OCI-M1 (cell line): ENCODE data around the gene RAB39A.

Source experiments
- DNase-seq: peaks from one replicate; lab custom pipeline; 2025; lab: John Stamatoyannopoulos, UW

RAB39A gene

GRCh38 chr11:107962181-107962580, 33.9 kb downstream of the RAB39A start:
- DNase-seq, result no peak

DNA sequence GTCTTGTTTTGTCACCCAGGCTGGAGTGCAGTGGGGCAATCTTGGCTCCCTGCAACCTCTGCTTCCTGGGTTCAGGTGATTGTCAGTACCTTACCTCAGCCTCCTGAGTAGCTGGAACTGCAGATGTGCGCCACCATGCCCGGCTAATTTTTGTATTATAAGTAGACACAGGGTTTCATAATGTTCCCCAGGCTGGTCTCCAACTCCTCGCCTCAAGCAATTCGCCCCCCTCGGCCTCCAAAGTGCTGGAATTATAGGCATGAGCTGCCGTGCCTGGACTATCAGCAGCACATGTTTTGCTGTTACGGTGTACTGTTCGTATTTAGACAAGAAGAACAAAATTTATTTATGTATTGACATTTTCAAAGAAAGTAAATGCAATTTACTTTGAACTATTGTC, 34.8 kb downstream of the RAB39A start:
- no peak for DNase-seq

GRCh38 chr11:107969219-107969618, 41.0 kb downstream of the RAB39A start:
- no peak for DNase-seq

GRCh38 chr11:107970049-107970448, 41.8 kb downstream of the RAB39A start:
- no peak for DNase-seq

DNA sequence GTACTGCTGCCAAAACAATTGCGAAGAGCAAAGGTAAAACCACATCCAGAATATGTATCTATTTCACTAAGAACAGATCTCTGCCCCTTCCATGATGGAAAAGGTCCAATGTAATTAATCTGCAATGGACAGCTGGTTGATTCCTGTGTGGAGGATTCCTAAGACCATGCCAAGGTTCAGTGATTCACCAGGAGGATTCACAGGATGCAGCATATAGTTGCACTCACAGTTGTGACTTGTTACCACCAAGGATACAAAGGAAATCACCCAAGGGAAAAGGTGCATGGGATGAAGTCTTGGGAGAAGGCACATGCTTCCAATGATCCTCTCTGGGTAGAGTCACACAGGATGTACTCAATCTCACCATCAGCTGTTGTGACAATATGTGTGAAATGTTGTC, 45.4 kb downstream of the RAB39A start:
- no peak for DNase-seq

GRCh38 chr11:107988397-107989158, 60.3 kb downstream of the RAB39A start:
- no peak for DNase-seq

- DNase-seq, result no peak
Measured at GRCh38 chr11:107991868-107992414, 63.7 kb downstream of the RAB39A start.

- no peak for DNase-seq
Measured at GRCh38 chr11:107996006-107996776, 67.9 kb downstream of the RAB39A start.

- DNase-seq, result no peak
Measured at GRCh38 chr11:107998761-107999160, 70.5 kb downstream of the RAB39A start.

DNA sequence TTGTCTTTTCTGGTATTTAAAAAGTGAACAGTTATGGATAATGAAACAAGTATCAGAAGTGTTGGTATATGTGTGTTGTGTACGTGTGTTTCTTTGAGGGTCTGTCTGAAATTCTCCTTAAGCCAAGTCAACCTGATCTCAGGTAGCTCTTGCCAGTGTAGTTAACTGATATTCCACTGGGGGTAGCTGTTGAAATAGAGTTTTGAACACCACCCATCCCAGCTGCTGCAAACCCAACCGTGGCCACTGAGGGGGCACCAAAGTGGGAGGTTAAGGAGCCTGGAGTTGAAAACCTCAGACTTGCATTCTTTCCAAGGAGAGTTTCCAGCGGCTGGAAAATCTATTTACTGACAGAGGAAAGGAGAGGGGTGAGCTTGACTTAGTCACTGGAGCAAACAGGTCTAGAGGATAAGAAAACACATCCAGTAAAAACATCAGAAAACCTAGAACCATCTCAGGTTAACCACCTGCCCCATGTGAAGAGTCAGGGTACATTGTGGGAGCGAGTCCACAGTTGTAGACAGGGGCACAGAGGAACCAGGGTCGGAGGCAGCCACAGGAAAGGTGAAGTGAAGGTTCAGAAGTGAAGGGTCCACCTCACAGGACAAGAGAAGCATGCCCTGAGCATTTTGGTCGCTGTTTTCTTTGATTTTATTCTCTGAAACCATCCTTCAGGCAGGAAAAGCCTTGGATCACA, 71.7 kb downstream of the RAB39A start:
- DNase-seq, result peak; percentile 38

- no peak for DNase-seq
Measured at GRCh38 chr11:108002476-108002875, 74.2 kb downstream of the RAB39A start.

- no peak for DNase-seq
Measured at GRCh38 chr11:108003623-108004022, 75.4 kb downstream of the RAB39A start.

GRCh38 chr11:108007819-108008218, 79.6 kb downstream of the RAB39A start:
- no peak for DNase-seq

- DNase-seq, result peak; percentile 82
Measured at GRCh38 chr11:108008656-108009496, 80.6 kb downstream of the RAB39A start, which contains the start of gene CUL5. CUL5 (plus strand) TSS chr11:108008898; CDS start chr11:108009349, 451 bp downstream.

- DNase-seq, result peak; percentile 10
Measured at GRCh38 chr11:108009497-108010370, 81.5 kb downstream of the RAB39A start.

GRCh38 chr11:108012139-108012725, 84.0 kb downstream of the RAB39A start:
- no peak for DNase-seq
